ENCODE measurements around the gene EXOC3L1. TPM values are rescaled to one million over a fixed set of nuclear protein-coding genes. Genes with fewer than 3 reads are reported as not detected.

The EXOC3L1 gene, protein sequence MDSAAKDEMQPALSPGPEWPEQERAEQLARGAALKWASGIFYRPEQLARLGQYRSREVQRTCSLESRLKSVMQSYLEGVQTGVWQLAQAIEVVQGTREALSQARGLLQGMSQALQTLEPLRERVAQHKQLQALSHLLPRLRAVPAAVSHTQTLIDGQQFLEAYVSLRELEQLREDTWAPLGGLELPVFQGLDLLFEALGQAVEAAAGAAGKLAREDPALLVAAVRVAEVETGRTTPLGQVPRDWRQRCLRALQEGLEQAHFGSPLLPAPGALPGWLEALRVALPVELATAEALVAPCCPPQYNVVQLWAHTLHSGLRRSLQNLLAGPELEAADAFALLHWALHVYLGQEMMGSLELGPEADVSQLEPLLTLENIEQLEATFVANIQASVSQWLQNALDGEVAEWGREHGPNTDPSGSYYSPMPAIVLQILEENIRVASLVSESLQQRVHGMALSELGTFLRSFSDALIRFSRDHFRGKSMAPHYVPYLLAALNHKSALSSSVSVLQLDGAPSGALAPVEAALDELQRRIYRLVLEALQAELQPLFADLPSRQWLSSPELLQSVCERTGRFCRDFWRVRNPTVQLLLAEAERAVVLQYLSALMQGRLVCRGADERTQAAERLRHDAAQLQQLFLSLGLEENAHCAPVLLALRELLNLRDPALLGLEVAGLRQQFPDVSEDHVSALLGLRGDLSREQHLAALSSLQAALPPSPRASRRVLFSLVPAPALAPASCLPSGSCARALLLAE
- not detected for polyA plus RNA-seq (2013, experiment 1 of 4)
- polyA plus RNA-seq (2013, experiment 2 of 4) = 0.25 TPM
- polyA plus RNA-seq (2013, experiment 3 of 4) = 0.16 TPM
- 0.12 TPM for polyA plus RNA-seq (2013, experiment 4 of 4)

- peaks cover 19% of the 10 kb centered on the region for H3K4me1 ChIP-seq (ENCODE audit: control insufficient read depth, insufficient read depth, low read length)
- WGBS, 2 experiments = 63 to 71% methylated on average over 6 of the region's 6 CpGs
- peaks cover 11% of the 10 kb centered on the region for H3K36me3 ChIP-seq (ENCODE audit: control insufficient read depth, insufficient read depth, low read length)
- peaks cover 16% of the 10 kb centered on the region for H3K27me3 ChIP-seq (ENCODE audit: control insufficient read depth, insufficient read depth, low read length, poor library complexity, severe bottlenecking)
- H3K27ac ChIP-seq (ENCODE audit: insufficient read depth, low read depth, low read length, poor library complexity, severe bottlenecking) = no peak within 1 kb of the TSS
- no peaks in the 10 kb centered on the region for H3K9me3 ChIP-seq (ENCODE audit: control insufficient read depth, low read length)
- H3K4me3 ChIP-seq (ENCODE audit: insufficient read depth, low read depth, low read length) = no peak within 1 kb of the TSS
These were observed at the start of gene EXOC3L1 for GRCh38 chr16:67190041-67190440. Gene EXOC3L1, minus strand, starts transcription at chr16:67190136. Its CDS starts 460 bp downstream, at chr16:67189676.

DNA sequence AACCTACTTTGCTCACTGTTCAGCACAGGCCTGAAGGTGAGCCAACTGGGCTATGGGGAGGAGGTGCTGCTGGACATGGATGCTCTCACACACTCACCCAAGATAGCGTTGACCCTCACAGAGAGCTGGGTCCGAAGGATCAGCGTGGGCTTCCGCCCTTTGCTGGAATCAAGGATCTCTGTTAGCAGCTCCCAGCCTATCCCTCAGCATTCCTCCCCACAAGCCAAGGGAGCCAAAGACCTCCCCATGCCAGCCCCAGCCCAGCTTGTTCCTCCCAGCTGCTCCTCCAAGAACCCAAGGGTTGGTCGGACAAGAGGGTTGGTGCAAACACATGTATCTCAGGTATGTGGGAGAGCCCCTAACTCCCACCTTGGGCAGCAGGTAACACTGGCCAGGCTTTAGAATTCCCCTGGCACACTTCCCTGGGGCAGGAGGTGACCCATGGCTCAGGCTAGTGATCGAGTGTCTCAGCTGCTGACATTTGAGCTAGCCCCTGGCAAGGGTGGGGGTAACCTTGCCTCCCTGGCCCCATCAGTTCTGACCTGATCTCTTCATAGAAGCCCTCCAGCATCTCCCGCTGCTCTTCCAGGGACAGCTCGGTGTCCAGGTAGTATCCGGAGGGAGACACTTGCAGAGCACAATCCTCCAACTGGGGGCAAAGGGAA lies 49.0 kb upstream of the EXOC3L1 start:
- Histone ChIP-seq H3K4me1 (ENCODE audit: control insufficient read depth, insufficient read depth, low read length) (peaks cover 3% of the 10 kb centered on the region), H3K9me3 (ENCODE audit: control insufficient read depth, low read length) (no peaks in the 10 kb centered on the region), H3K4me3 (ENCODE audit: insufficient read depth, low read depth, low read length) (no peak overlapping the region), H3K27me3 (ENCODE audit: control insufficient read depth, insufficient read depth, low read length, poor library complexity, severe bottlenecking) (no peaks in the 10 kb centered on the region), H3K27ac (ENCODE audit: insufficient read depth, low read depth, low read length, poor library complexity, severe bottlenecking) (no peak overlapping the region), H3K36me3 (ENCODE audit: control insufficient read depth, insufficient read depth, low read length) (no peaks in the 10 kb centered on the region)
- WGBS, 2 experiments = 95 to 97% methylated on average over 9 of the region's 9 CpGs

GRCh38 chr16:67238278-67238575 lies 48.3 kb upstream of the EXOC3L1 start:
- Histone ChIP-seq H3K36me3 (ENCODE audit: control insufficient read depth, insufficient read depth, low read length) (no peaks in the 10 kb centered on the region), H3K27ac (ENCODE audit: insufficient read depth, low read depth, low read length, poor library complexity, severe bottlenecking) (no peak overlapping the region), H3K4me1 (ENCODE audit: control insufficient read depth, insufficient read depth, low read length) (peaks cover 3% of the 10 kb centered on the region), H3K9me3 (ENCODE audit: control insufficient read depth, low read length) (no peaks in the 10 kb centered on the region), H3K27me3 (ENCODE audit: control insufficient read depth, insufficient read depth, low read length, poor library complexity, severe bottlenecking) (no peaks in the 10 kb centered on the region), H3K4me3 (ENCODE audit: insufficient read depth, low read depth, low read length) (no peak overlapping the region)
- WGBS, 2 experiments = 87 to 93% methylated on average over 3 of the region's 3 CpGs

DNA sequence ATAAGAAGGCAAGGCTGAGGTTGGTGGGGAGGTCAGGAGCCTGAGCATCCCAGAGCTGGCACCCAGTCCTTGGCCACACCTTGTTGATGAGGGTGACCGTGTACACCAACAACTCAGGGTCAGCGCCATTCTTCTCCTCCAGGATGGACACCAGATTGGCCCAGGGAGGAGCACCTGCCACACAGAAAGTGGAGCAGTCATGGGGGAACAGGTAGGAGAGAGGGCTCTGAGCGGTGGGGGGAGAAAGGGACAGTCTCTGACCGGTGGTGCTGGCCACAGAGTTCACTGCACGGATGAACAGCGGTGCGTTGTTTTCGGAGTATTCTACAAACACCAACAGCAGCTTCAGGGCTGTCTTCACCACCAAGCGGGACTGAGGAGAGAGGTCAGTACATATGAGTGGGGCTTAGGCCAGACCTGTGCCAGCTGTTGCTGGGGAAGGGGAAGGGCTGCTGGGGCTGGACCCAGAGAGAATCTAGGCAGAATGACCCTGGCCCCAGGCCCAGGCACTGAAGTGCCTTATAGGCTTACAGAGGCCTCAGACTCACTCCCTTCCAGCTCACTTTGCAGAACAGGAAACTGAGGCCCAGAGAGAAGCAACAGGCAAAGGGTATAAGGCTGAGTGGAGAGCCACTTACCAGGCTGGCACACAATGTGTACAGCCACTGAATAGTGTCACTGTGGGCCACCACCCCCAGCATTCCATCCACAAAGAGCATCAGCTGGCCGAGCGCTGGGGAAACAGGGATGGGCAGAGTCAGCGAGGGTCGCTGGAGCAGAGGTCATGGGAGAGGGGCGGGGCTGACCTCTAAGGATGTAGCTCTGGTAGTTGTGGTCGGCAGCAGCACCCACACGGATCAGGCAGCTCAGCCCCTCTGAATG lies 47.7 kb upstream of the EXOC3L1 start:
- H3K27me3 ChIP-seq (ENCODE audit: control insufficient read depth, insufficient read depth, low read length, poor library complexity, severe bottlenecking) = no peaks in the 10 kb centered on the region
- no peaks in the 10 kb centered on the region for H3K9me3 ChIP-seq (ENCODE audit: control insufficient read depth, low read length)
- H3K27ac ChIP-seq (ENCODE audit: insufficient read depth, low read depth, low read length, poor library complexity, severe bottlenecking) = no peak overlapping the region
- H3K4me3 ChIP-seq (ENCODE audit: insufficient read depth, low read depth, low read length) = no peak overlapping the region
- 90 to 95% methylated on average over 16 of the region's 16 CpGs for WGBS, 2 experiments
- peaks cover 3% of the 10 kb centered on the region for H3K4me1 ChIP-seq (ENCODE audit: control insufficient read depth, insufficient read depth, low read length)
- H3K36me3 ChIP-seq (ENCODE audit: control insufficient read depth, insufficient read depth, low read length) = no peaks in the 10 kb centered on the region

DNA sequence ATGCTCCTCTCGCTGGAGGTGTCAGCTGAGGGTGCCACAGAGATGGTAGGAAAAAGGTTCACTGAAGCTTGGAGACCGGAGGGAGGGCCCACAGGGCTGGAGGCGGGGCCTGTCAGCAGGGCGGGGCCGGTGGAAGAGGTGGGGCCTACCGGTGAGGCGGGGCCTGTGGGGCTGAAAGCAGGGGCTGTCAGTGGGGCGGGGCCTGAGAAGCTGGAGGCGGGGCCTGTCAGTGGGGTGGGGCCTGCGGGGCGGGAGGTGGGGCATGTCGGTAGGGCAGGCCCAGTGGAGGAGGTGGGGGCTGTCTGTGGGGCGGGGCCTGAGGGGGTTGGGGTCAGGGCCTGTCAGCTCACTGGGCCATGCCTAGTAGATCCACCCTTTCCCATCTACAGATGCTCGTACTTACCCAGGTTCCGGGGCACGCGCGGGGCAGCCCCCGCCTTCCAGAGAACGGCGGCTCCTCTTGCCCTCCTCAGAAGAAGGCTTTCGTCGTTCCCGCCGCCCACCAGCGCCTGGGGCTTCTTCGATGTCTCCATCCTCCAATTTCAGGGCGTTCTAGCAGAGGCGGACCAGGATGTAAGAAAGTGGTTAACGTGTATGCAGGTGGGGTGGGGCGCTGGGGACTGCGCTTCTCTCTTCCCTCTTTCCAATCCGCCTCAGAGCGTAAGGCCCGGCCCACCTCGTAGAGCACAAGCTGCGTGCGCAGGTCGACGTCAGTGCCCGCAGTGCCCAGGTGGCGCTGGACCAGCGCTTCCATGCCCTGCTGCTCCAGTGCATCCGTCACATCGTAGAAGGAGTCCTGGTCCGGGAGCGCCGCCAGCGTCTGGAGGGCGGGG lies 46.8 kb upstream of the EXOC3L1 start:
- H3K9me3 ChIP-seq (ENCODE audit: control insufficient read depth, low read length) = no peaks in the 10 kb centered on the region
- H3K4me1 ChIP-seq (ENCODE audit: control insufficient read depth, insufficient read depth, low read length) = peaks cover 3% of the 10 kb centered on the region
- WGBS, 2 experiments = 87 to 91% methylated on average over 50 of the region's 50 CpGs
- no peaks in the 10 kb centered on the region for H3K36me3 ChIP-seq (ENCODE audit: control insufficient read depth, insufficient read depth, low read length)
- no peaks in the 10 kb centered on the region for H3K27me3 ChIP-seq (ENCODE audit: control insufficient read depth, insufficient read depth, low read length, poor library complexity, severe bottlenecking)
- H3K4me3 ChIP-seq (ENCODE audit: insufficient read depth, low read depth, low read length) = no peak overlapping the region
- no peak overlapping the region for H3K27ac ChIP-seq (ENCODE audit: insufficient read depth, low read depth, low read length, poor library complexity, severe bottlenecking)

DNA sequence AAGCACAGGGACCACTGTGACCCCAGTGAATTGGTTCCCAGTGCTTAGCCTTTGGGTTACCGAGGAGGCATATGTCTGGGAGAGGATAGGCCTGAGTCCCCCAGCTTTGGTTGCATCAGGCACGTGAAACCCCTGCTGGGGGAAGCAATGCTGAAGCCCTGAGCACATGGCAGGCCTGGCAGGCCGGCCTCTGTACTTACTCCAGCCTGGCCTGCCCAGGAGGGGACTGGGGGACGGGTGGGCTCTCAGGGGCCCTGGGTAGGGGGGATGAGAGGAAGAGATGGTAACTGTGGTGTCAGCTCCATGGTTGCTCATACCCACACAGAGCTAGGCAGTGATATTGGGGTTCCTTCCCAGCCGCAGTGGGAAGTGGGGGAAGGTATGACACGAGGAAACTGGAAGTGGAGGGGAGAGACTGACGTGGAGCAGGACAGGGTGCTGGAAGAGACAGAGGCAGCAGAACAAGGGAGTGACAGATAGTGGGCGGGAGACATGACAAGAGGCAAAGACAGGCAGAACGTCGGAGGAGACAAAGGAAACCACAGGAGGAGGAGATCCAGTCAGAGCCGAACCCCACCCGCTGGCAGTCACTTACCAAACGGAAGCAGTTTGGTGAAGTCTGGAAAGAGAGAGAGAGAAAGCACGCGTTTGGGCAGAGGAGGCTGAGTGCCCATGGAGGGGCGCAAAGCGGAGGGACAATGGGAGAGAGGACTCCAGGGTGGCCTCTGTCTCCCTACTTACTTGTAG lies 46.1 kb upstream of the EXOC3L1 start:
- no peak overlapping the region for H3K4me3 ChIP-seq (ENCODE audit: insufficient read depth, low read depth, low read length)
- peak overlapping the region; percentile 48 for H3K27ac ChIP-seq (ENCODE audit: insufficient read depth, low read depth, low read length, poor library complexity, severe bottlenecking)
- 84% methylated on average over 17 of the region's 17 CpGs for WGBS, 2 experiments
- H3K4me1 ChIP-seq (ENCODE audit: control insufficient read depth, insufficient read depth, low read length) = peaks cover 3% of the 10 kb centered on the region
- H3K27me3 ChIP-seq (ENCODE audit: control insufficient read depth, insufficient read depth, low read length, poor library complexity, severe bottlenecking) = no peaks in the 10 kb centered on the region
- H3K36me3 ChIP-seq (ENCODE audit: control insufficient read depth, insufficient read depth, low read length) = no peaks in the 10 kb centered on the region
- no peaks in the 10 kb centered on the region for H3K9me3 ChIP-seq (ENCODE audit: control insufficient read depth, low read length)

DNA sequence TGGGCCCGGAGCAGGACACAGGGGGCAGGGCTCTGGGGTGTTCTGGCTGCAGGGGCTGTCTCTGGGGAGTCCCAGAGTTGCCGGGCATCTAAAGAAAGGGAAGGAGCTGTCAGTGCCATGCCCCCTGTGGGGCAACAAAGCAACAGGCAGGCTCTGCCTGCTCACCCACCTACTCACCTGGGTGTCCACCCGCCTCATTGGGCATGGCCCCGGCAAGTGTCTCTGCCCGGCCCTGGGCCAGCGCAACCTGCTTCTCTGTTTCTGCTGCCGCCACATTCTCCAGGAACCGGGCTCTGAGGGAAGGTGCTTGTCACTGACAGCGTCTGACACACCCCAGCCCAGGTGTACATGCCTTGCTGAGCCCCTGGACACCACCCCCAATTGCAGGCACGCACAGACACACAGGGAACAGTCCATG lies 44.3 kb upstream of the EXOC3L1 start:
- H3K27ac ChIP-seq (ENCODE audit: insufficient read depth, low read depth, low read length, poor library complexity, severe bottlenecking) = no peak overlapping the region
- no peaks in the 10 kb centered on the region for H3K36me3 ChIP-seq (ENCODE audit: control insufficient read depth, insufficient read depth, low read length)
- no peaks in the 10 kb centered on the region for H3K9me3 ChIP-seq (ENCODE audit: control insufficient read depth, low read length)
- H3K4me3 ChIP-seq (ENCODE audit: insufficient read depth, low read depth, low read length) = no peak overlapping the region
- 94% methylated on average over 10 of the region's 10 CpGs for WGBS, 2 experiments
- H3K27me3 ChIP-seq (ENCODE audit: control insufficient read depth, insufficient read depth, low read length, poor library complexity, severe bottlenecking) = no peaks in the 10 kb centered on the region
- H3K4me1 ChIP-seq (ENCODE audit: control insufficient read depth, insufficient read depth, low read length) = peaks cover 3% of the 10 kb centered on the region

DNA sequence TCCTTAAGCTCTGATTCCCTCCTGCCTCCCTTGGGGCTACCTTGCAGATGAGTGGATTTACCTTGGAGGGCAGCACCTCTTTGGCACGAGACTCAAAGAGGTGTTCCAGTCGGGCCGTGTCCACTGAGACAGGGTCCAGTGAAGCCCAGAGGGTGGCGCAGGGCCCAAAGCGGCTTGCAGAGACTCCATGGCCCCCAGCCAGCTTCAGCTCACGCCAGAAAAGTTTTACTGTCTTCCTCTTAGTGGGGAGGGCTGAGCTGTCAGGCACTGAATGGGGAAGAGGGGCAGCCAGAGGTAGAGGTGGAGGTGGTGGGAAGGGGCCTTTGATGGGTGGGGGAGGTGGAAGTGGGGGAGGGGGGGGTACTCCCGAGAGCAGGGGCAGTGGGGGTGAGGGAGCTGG lies 43.7 kb upstream of the EXOC3L1 start:
- Histone ChIP-seq H3K27me3 (ENCODE audit: control insufficient read depth, insufficient read depth, low read length, poor library complexity, severe bottlenecking) (no peaks in the 10 kb centered on the region), H3K36me3 (ENCODE audit: control insufficient read depth, insufficient read depth, low read length) (peaks cover 5% of the 10 kb centered on the region), H3K27ac (ENCODE audit: insufficient read depth, low read depth, low read length, poor library complexity, severe bottlenecking) (no peak overlapping the region), H3K4me3 (ENCODE audit: insufficient read depth, low read depth, low read length) (no peak overlapping the region), H3K4me1 (ENCODE audit: control insufficient read depth, insufficient read depth, low read length) (peaks cover 3% of the 10 kb centered on the region), H3K9me3 (ENCODE audit: control insufficient read depth, low read length) (no peaks in the 10 kb centered on the region)
- 91 to 93% methylated on average over 6 to 7 of the region's 7 CpGs for WGBS, 2 experiments
